HepG2 (cell line): ENCODE data around the gene CA10.

ENCODE experiments used
- HBP1 ChIP-seq: IDR thresholded peaks from 2 replicates; pipeline ENCODE4 v1.6.1; 2016; ENCODE audit warnings: low read depth, control low read depth
- ZNF124 ChIP-seq: sonication (generic); formaldehyde crosslinking; IDR thresholded peaks from 2 replicates; pipeline ENCODE4 v1.4.0; 2020; ENCODE audit warnings: missing genetic modification reagents
- ZNF589 ChIP-seq: sonication (generic); formaldehyde crosslinking; conservative IDR thresholded peaks from 2 replicates; pipeline ENCODE4 v1.8.0; 2022; ENCODE audit warnings: mild to moderate bottlenecking, moderate library complexity, missing genetic modification reagents
- ZNF790 ChIP-seq: sonication (generic); formaldehyde crosslinking; IDR thresholded peaks from 2 replicates; pipeline ENCODE4 v1.8.0; 2022; ENCODE audit warnings: missing genetic modification reagents, mild to moderate bottlenecking, borderline replicate concordance
- TF ChIP-seq, protein P1 (sequence below): sonication (generic); formaldehyde crosslinking; IDR thresholded peaks from 2 replicates; pipeline ENCODE4 v1.5.0; 2020; ENCODE audit warnings: mild to moderate bottlenecking, missing genetic modification reagents, moderate library complexity

DNA sequence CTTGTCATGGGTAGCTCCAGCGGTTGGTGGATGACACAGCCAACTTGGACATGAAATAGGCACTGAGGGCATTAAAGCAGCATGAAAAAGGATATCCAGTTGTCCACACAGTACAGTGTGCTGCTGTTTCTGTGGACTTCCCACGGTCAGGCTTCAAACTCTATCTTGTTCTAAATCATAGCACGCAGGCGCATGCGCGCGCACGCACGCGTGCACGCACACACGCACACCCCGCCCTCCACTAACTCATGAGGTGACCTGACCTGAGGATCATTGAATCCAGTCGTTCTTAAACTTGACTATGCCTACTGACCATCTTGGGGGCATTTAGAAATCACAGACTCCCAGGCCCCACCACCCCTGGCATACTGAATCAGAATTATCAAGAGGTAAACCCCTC is 361.4 kb downstream of the CA10 start:
- TF ChIP-seq ZNF790 (no peak), ZNF124 (CRISPR knock-in tag) (no peak), HBP1 (no peak), ZNF589 (CRISPR knock-in tag) (no peak)
- TF ChIP-seq, protein P1, sequence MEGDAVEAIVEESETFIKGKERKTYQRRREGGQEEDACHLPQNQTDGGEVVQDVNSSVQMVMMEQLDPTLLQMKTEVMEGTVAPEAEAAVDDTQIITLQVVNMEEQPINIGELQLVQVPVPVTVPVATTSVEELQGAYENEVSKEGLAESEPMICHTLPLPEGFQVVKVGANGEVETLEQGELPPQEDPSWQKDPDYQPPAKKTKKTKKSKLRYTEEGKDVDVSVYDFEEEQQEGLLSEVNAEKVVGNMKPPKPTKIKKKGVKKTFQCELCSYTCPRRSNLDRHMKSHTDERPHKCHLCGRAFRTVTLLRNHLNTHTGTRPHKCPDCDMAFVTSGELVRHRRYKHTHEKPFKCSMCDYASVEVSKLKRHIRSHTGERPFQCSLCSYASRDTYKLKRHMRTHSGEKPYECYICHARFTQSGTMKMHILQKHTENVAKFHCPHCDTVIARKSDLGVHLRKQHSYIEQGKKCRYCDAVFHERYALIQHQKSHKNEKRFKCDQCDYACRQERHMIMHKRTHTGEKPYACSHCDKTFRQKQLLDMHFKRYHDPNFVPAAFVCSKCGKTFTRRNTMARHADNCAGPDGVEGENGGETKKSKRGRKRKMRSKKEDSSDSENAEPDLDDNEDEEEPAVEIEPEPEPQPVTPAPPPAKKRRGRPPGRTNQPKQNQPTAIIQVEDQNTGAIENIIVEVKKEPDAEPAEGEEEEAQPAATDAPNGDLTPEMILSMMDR (CRISPR knock-in tag), result no peak
